Activated CD4-positive, alpha-beta T cell treated with anti-CD3 and anti-CD28 coated beads, Interleukin-2, amount 10 ng/mL, durations not matched to agents 7 days and 5 days (primary cell): ENCODE measurements around the gene EIF3B. TPM values are rescaled to one million over a fixed set of nuclear protein-coding genes. Genes with fewer than 3 reads are reported as not detected.
"Not testable (repeated sequence)": the region's sequence is repeated elsewhere in the genome, so short reads cannot be mapped to it uniquely, and the experiment has no call there.

Experiments
- CTCF ChIA-PET: fragments of 350-600 bp; sonication (Branson Sonifier 250); formaldehyde crosslinking; loops from one replicate; lab custom pipeline; 2021; ENCODE audit warnings: antibody characterized with exemption; lab: Charles Lee
- POLR2A ChIA-PET: fragments of 350-600 bp; sonication (Branson Sonifier 250); formaldehyde crosslinking; loops from one replicate; lab custom pipeline; 2021; ENCODE audit warnings: antibody characterized with exemption; lab: Charles Lee
- DNase-seq: peaks from one replicate; pipeline ENCODE4 v3.0.0-alpha.2; 2020
- H3K27ac Mint-ChIP-seq: one replicate; pipeline ENCODE4 v1.8.0; 2021; ENCODE audit warnings: mild to moderate bottlenecking, moderate library complexity, mixed read lengths
- H3K27me3 Mint-ChIP-seq: one replicate; pipeline ENCODE4 v1.8.0; 2021; ENCODE audit warnings: mixed read lengths
- H3K36me3 Mint-ChIP-seq: one replicate; pipeline ENCODE4 v1.8.0; 2021; ENCODE audit warnings: low read depth, mixed read lengths
- H3K4me1 Mint-ChIP-seq: one replicate; pipeline ENCODE4 v1.8.0; 2021; ENCODE audit warnings: mixed read lengths
- H3K4me3 Mint-ChIP-seq: one replicate; pipeline ENCODE4 v1.8.0; 2021; ENCODE audit warnings: mild to moderate bottlenecking, moderate library complexity, mixed read lengths
- H3K9me3 Mint-ChIP-seq: one replicate; pipeline ENCODE4 v1.8.0; 2021; ENCODE audit warnings: mixed read lengths
- total RNA-seq, 2 experiments: library from RNA; stranded (reverse); gene quantifications; one replicate each; pipeline ENCODE4 v1.2.3, GENCODE V29; 2021

EIF3B gene
- total RNA-seq, result 100 to 1,000 TPM; 148 to 158 TPM

- no peaks in the 10 kb centered on the region for H3K9me3 Mint-ChIP-seq
- H3K4me1 Mint-ChIP-seq, result peaks cover 29% of the 10 kb centered on the region
- CTCF ChIA-PET, result interaction anchor here (0.8 to 1.1 kb wide), 4 partner anchors 11 to 126 kb away, joined by 3 read pairs; no protein-coding TSS in a partner anchor
- H3K27me3 Mint-ChIP-seq, result no peaks in the 10 kb centered on the region
- POLR2A ChIA-PET, result no interaction called here
- H3K36me3 Mint-ChIP-seq, result peaks cover 14% of the 10 kb centered on the region
- DNase-seq, result peak; percentile 92
- peak within 1 kb of the TSS; percentile 100 for H3K27ac Mint-ChIP-seq
- H3K4me3 Mint-ChIP-seq, result peak within 1 kb of the TSS; percentile 80
Observed at GRCh38 chr7:2354186-2354938, at the start of gene EIF3B. EIF3B (plus strand) TSS chr7:2354827; CDS start chr7:2354922, 95 bp downstream.

DNA sequence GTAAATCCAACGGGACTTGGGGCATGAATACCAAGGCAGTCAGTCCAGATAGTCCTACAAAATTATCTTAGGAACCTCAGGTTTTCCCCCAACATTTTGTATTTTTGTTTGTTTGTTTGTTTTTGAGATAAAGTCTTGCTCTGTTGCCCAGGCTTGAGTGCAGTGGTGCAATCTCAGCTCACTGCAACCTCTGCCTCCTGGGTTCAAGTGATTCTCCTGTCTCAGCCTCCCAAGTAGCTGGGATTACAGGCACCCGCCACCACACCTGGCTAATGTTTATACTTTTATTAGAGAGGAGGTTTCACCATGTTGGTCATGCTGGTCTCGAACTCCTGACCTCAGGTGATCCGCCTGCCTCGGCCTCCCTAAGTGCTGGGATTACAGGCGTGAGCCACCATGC, 49.4 kb upstream of the EIF3B start:
- POLR2A ChIA-PET, H3K27me3 Mint-ChIP-seq, H3K9me3 Mint-ChIP-seq, H3K36me3 Mint-ChIP-seq, H3K4me1 Mint-ChIP-seq, DNase-seq, H3K4me3 Mint-ChIP-seq, H3K27ac Mint-ChIP-seq: not testable (repeated sequence)
- CTCF ChIA-PET, result interaction anchor here (1.4 kb wide), 1 partner anchor 10 kb away, joined by 3 read pairs; no protein-coding TSS in a partner anchor

DNA sequence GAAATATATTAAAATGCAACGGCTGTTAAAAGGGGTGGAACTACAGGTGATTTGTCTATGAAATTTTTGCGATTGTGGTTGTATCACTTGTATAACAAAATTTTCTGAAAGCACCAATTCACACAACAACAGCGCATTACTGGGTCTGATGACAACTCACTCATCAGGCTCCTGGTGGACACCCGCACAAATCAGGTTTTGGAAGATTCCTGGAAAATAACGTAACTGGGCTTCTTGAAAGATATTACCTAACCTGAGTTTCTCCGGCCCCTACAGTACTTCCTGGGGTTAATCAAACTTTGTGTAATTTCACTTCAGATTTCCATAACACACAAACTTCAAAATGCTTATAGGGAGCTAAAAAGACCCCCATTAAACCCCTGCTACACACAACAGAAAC, 47.9 kb upstream of the EIF3B start:
- Mint-ChIP-seq H3K4me1 (peaks cover 3% of the 10 kb centered on the region), H3K27me3 (no peaks in the 10 kb centered on the region), H3K36me3 (no peaks in the 10 kb centered on the region), H3K9me3 (no peaks in the 10 kb centered on the region), H3K27ac (no peak overlapping the region), H3K4me3 (no peak overlapping the region)
- DNase-seq, result no peak
- ChIA-PET CTCF (interaction anchor here (0.6 kb wide), 1 partner anchor 26 kb away, joined by 3 read pairs; no protein-coding TSS in a partner anchor), POLR2A (no interaction called here)

DNA sequence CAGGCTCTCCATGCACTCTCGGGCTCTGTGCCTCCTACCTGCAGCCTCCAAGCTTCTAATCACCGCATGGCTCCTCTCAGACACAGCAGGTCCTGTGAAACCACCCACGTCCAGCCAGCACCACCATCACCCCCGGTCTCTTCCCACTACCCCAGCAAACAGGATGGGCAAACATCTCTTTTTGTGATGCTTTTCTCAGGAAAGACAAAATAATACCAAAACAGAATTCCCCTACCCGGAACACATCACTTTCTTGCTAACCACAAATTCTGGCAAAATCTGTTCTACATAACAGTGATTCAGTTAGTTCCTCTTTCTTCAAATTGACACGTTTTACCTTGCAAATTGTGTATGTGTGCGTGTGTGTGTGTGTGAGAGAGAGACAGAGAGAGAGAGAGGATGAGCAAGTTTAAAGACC, 46.9 kb upstream of the EIF3B start:
- Mint-ChIP-seq H3K4me3 (no peak overlapping the region), H3K9me3 (no peaks in the 10 kb centered on the region), H3K4me1 (peaks cover 9% of the 10 kb centered on the region), H3K27ac (no peak overlapping the region), H3K36me3 (no peaks in the 10 kb centered on the region), H3K27me3 (no peaks in the 10 kb centered on the region)
- ChIA-PET CTCF (no interaction called here), POLR2A (no interaction called here)
- no peak for DNase-seq

DNA sequence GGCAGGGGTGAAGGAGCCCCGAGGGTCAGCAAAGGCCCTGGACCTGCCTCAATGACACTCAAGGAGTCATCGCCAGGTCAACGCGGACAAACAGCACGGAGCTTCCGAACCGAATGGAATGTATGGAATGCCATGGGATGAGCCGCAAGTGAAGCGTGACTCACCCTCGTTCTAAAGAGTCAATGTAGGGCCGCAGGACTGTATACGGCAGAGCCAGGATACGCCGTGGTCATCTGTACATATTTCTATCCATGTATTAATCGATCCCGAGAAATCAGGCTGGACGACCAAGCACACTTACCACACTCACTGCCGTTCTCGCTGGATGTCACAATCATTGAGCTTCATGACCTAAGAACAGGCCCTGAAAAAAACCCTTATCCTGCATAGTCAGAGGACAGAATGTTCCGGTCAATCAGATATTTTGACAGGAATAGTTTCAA, 44.7 kb upstream of the EIF3B start:
- Mint-ChIP-seq H3K27ac (no peak overlapping the region), H3K9me3 (no peaks in the 10 kb centered on the region), H3K36me3 (no peaks in the 10 kb centered on the region), H3K27me3 (no peaks in the 10 kb centered on the region), H3K4me3 (no peak overlapping the region), H3K4me1 (peaks cover 13% of the 10 kb centered on the region)
- POLR2A ChIA-PET, result no interaction called here
- CTCF ChIA-PET, result interaction anchor here (1.1 kb wide), 1 partner anchor 102 kb away, joined by 4 read pairs; no protein-coding TSS in a partner anchor
- no peak for DNase-seq

- no peak for DNase-seq
- ChIA-PET POLR2A (no interaction called here), CTCF (no interaction called here)
- Mint-ChIP-seq H3K27ac (peak overlapping the region; percentile 21), H3K4me1 (peaks cover 13% of the 10 kb centered on the region), H3K9me3 (no peaks in the 10 kb centered on the region), H3K36me3 (no peaks in the 10 kb centered on the region), H3K27me3 (no peaks in the 10 kb centered on the region), H3K4me3 (peak overlapping the region; percentile 25)
Observed at GRCh38 chr7:2312267-2312929, 42.2 kb upstream of the EIF3B start.

DNA sequence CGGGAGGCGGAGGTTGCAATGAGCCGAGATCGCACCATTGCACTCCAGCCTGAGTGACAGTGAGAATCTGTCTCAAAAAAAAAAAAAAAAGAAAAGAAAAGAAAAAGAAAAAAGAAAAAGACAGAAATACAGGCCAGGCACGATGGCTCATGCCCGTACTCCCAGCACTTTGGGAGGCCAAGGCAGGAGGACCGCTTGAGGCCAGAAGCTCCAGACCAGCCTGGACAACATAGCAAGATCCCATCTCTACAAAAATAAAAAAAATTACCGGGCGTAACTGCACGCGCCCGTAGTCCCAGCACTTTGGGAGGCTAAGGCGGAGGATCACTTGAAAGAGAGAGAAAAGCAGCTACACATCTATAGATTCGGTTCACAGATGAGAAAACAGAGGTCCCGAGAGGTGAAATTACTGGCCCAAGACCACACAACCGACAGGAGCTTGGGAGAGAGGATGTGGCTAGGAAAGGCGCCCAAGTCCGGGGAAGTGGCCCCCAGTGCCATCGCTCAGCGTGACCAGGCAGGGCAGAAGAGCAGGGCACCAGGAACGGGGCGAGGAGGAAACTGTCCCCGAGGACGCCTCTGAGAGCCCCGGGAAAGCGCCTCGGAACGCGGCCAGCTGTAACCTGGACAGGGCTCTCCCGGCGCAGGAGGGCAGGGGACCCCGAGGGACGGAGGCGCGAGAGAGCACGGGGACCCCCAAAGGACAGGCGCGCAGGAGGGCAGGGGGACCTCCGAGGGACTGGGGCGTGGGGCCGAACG, 41.0 kb upstream of the EIF3B start:
- Mint-ChIP-seq H3K27me3 (no peaks in the 10 kb centered on the region), H3K4me3 (no peak overlapping the region), H3K4me1 (peaks cover 13% of the 10 kb centered on the region), H3K9me3 (no peaks in the 10 kb centered on the region), H3K27ac (peak overlapping the region; percentile 93), H3K36me3 (no peaks in the 10 kb centered on the region)
- POLR2A ChIA-PET, result interaction anchor here (0.6 kb wide), 1 partner anchor 301 kb away, joined by 3 read pairs; no protein-coding TSS in a partner anchor
- CTCF ChIA-PET, result no interaction called here
- DNase-seq, result peak; percentile 7

DNA sequence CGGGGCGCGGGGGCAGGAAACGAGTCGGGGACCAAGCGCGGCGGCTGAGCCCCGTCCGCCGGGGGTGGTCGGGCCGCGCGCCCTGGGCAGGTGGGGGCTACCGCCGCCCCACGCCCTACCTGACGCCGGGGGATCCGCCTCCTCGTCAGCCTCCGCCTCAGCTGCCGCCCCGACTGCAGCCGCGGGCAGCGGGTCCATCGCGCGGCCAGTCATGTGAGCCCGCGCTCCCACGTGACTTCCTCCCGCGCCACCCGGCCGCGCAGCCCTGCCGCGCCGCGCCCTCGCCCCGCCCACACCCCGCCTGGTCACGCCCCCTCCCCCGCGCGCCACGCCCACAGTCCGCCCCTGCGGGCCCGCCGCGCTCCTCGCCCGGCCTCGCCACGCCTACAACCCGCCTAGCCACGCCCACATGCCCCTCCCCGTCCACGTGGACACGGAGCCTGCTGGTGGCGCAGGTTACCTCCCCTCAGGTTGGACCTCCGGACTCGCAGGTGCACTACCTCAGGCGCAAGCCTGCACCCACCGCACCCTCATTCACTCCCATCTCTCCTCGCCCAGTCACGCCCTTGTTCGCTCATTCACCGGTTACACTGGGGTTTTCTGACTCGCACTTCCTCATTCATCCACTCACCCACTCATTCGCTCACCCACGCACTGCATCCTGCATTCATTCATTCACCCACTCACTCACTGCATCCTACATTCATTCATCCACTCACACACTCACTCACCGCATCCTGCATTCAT, 40.2 kb upstream of the EIF3B start, which contains the start of gene SNX8:
TSS of gene SNX8 (minus strand) at position 233 of the 747 bp plus-strand sequence. CDS start at position 213, 20 bp downstream.
- peak; percentile 95 for DNase-seq
- Mint-ChIP-seq H3K36me3 (no peaks in the 10 kb centered on the region), H3K27me3 (no peaks in the 10 kb centered on the region), H3K9me3 (no peaks in the 10 kb centered on the region), H3K27ac (peak within 1 kb of the TSS; percentile 93), H3K4me3 (no peak within 1 kb of the TSS), H3K4me1 (peaks cover 13% of the 10 kb centered on the region)
- ChIA-PET POLR2A (no interaction called here), CTCF (no interaction called here)

- POLR2A ChIA-PET, CTCF ChIA-PET, H3K4me3 Mint-ChIP-seq, DNase-seq, H3K27ac Mint-ChIP-seq, H3K36me3 Mint-ChIP-seq, H3K27me3 Mint-ChIP-seq, H3K9me3 Mint-ChIP-seq: not testable (repeated sequence)
- H3K4me1 Mint-ChIP-seq, result peaks cover 13% of the 10 kb centered on the region
Observed at GRCh38 chr7:2314956-2315530, 39.6 kb upstream of the EIF3B start.

GRCh38 chr7:2315787-2316186, 38.8 kb upstream of the EIF3B start:
- Mint-ChIP-seq H3K27ac (no peak overlapping the region), H3K27me3 (no peaks in the 10 kb centered on the region), H3K36me3 (no peaks in the 10 kb centered on the region), H3K9me3 (no peaks in the 10 kb centered on the region), H3K4me3 (no peak overlapping the region), H3K4me1 (peaks cover 13% of the 10 kb centered on the region)
- POLR2A ChIA-PET, result no interaction called here
- CTCF ChIA-PET, result no interaction called here
- no peak for DNase-seq

DNA sequence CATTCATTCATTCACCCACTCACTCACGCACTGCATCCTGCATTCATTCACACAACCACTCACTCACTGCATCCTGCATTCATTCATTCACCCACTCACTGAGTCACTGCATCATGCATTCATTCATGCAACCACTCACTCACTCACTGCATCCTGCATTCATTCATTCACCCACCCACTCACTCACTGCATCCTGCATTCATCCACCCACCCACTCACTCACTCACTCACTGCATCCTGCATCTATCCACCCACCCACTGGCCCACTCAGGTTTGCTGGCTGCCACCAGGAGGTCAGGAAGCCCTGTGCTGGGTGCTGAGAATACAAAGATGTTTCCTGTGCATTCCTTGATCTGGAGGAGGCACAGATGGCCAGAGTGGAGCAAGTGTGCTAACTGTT, 38.0 kb upstream of the EIF3B start:
- Mint-ChIP-seq H3K9me3 (no peaks in the 10 kb centered on the region), H3K36me3 (no peaks in the 10 kb centered on the region), H3K4me1 (peaks cover 13% of the 10 kb centered on the region), H3K27me3 (no peaks in the 10 kb centered on the region), H3K27ac (no peak overlapping the region), H3K4me3 (no peak overlapping the region)
- DNase-seq, result no peak
- POLR2A ChIA-PET, result no interaction called here
- CTCF ChIA-PET, result interaction anchor here (1.4 kb wide), 1 partner anchor 21 kb away, joined by 5 read pairs; no protein-coding TSS in a partner anchor
